ENCODE data around the gene OR8J3. TPM values are rescaled to one million over a fixed set of nuclear protein-coding genes. Genes with fewer than 3 reads are reported as not detected.

Gene OR8J3, protein sequence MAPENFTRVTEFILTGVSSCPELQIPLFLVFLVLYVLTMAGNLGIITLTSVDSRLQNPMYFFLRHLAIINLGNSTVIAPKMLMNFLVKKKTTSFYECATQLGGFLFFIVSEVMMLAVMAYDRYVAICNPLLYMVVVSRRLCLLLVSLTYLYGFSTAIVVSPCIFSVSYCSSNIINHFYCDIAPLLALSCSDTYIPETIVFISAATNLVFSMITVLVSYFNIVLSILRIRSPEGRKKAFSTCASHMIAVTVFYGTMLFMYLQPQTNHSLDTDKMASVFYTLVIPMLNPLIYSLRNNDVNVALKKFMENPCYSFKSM
- total RNA-seq (not detected), polyA plus RNA-seq (not detected)
- long read RNA-seq, donor 1, result 0 reads
- long read RNA-seq, donor 2, result 0 reads

DNA sequence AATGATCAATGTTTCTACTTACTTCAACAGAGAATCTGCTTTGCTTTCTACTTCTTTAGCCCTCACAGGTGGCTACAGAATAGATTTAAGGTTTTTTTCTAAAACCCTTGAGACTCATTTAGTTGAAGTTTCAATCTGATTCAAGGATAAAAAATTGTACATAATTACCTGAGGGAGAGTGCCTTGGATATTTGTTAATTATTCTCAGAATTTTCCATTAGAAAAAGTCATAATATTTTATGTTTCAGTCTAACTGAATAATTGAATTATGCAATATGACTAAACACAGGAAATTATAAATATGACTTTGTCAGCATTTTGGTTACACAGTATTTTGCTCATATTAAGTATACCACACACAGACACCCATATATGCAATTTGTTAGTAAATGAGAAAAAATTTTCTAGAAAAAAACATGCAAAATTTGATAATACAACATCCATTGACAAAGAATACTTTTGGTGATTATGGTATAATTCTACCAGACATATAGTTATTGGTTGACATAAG, at the start of gene OR8J3:
Gene OR8J3 (minus strand): TSS at position 51 of the 511 bp plus-strand sequence. CDS start 2,483 bp downstream, outside the sequence.
- no peak within 1 kb of the TSS for H3K4me3 ChIP-seq
- TF ChIP-seq, protein P1, sequence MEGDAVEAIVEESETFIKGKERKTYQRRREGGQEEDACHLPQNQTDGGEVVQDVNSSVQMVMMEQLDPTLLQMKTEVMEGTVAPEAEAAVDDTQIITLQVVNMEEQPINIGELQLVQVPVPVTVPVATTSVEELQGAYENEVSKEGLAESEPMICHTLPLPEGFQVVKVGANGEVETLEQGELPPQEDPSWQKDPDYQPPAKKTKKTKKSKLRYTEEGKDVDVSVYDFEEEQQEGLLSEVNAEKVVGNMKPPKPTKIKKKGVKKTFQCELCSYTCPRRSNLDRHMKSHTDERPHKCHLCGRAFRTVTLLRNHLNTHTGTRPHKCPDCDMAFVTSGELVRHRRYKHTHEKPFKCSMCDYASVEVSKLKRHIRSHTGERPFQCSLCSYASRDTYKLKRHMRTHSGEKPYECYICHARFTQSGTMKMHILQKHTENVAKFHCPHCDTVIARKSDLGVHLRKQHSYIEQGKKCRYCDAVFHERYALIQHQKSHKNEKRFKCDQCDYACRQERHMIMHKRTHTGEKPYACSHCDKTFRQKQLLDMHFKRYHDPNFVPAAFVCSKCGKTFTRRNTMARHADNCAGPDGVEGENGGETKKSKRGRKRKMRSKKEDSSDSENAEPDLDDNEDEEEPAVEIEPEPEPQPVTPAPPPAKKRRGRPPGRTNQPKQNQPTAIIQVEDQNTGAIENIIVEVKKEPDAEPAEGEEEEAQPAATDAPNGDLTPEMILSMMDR (IDR thresholded peaks at IDR 0.05), result no peak
- intact Hi-C loops (cut with DNase I), result no loop called here
- DNase-seq (no peak), ATAC-seq (no peak)
- H3K4me1 ChIP-seq, result no peaks in the 10 kb centered on the region
- H3K27ac ChIP-seq, result no peak within 1 kb of the TSS
- no peaks in the 10 kb centered on the region for H3K9me3 ChIP-seq
- H3K36me3 ChIP-seq (ENCODE audit: insufficient read depth in 1 of 2, low read depth in 1 of 2), result no peaks in the 10 kb centered on the region
- H3K27me3 ChIP-seq (ENCODE audit: insufficient read depth in 3 of 3, low read length in 2 of 3), result no peaks in the 10 kb centered on the region

DNA sequence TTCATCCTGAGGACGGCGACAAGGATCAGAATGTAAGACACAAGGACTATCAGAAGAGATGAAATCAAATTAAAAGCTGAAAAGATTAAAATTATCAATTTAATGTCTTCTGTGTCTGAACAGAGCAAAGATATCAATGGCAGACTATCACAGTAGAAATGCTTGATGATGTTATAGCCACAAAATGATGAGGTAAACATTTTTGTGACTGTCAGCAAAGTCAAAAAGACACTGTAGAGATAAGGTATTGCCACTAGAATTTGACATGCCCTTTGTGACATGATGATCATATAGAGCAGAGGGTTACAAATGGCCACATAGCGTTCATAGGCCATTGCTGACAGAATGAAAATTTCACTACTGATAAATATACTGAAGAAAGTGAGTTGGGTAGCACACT, 48.6 kb upstream of the OR8J3 start:
- H3K36me3 ChIP-seq (ENCODE audit: insufficient read depth in 1 of 2, low read depth in 1 of 2), result no peaks in the 10 kb centered on the region
- no peaks in the 10 kb centered on the region for H3K9me3 ChIP-seq
- no peak for ATAC-seq
- no peak overlapping the region for H3K4me3 ChIP-seq
- no peaks in the 10 kb centered on the region for H3K4me1 ChIP-seq
- no peak overlapping the region for H3K27ac ChIP-seq
- WGBS, 3 donors, result 85 to 91% (median 88%) methylated on average over 3 of the region's 3 CpGs
- TF ChIP-seq, protein P1 (IDR thresholded peaks at IDR 0.05), result no peak
- no peak for DNase-seq
- no peaks in the 10 kb centered on the region for H3K27me3 ChIP-seq (ENCODE audit: insufficient read depth in 3 of 3, low read length in 2 of 3)
- intact Hi-C loops (cut with DNase I), result no loop called here

GRCh38 chr11:56183459-56183858, 43.5 kb upstream of the OR8J3 start:
- Histone ChIP-seq H3K4me1 (no peaks in the 10 kb centered on the region), H3K9me3 (peaks cover 20% of the 10 kb centered on the region), H3K27me3 (ENCODE audit: insufficient read depth in 3 of 3, low read length in 2 of 3) (no peaks in the 10 kb centered on the region), H3K27ac (no peak overlapping the region), H3K36me3 (ENCODE audit: insufficient read depth in 1 of 2, low read depth in 1 of 2) (no peaks in the 10 kb centered on the region), H3K4me3 (no peak overlapping the region)
- TF ChIP-seq, protein P1 (IDR thresholded peaks at IDR 0.05), result no peak
- intact Hi-C loops (cut with DNase I), result no loop called here
- DNase-seq (no peak), ATAC-seq (no peak)

- no peak for DNase-seq
- ATAC-seq, result no peak
- TF ChIP-seq, protein P1 (IDR thresholded peaks at IDR 0.05), result no peak
- no peaks in the 10 kb centered on the region for H3K36me3 ChIP-seq (ENCODE audit: insufficient read depth in 1 of 2, low read depth in 1 of 2)
- H3K9me3 ChIP-seq, result peaks cover 21% of the 10 kb centered on the region
- H3K4me3 ChIP-seq, result no peak within 1 kb of the TSS
- H3K4me1 ChIP-seq, result no peaks in the 10 kb centered on the region
- no peak within 1 kb of the TSS for H3K27ac ChIP-seq
- no peaks in the 10 kb centered on the region for H3K27me3 ChIP-seq (ENCODE audit: insufficient read depth in 3 of 3, low read length in 2 of 3)
- intact Hi-C loops (cut with DNase I), result no loop called here
- WGBS, 3 donors, result 57 to 64% (median 64%) methylated on average over 1 of the region's 1 CpG
These were observed 36.3 kb upstream of the OR8J3 start, which contains the start of gene OR5J2 for GRCh38 chr11:56176318-56176717. TSS of gene OR5J2 (plus strand) at chr11:56176618. CDS start at chr11:56176618, 0 bp downstream.

Measured in psoas muscle (tissue), 8 donors.